IgD-negative memory B cell (primary cell): Measurements from ENCODE around the gene KEL. TPM values are rescaled to one million over a fixed set of nuclear protein-coding genes. Genes with fewer than 3 reads are reported as not detected.

Experiments
- H3K27ac Mint-ChIP-seq, 3 donors: one replicate each; pipeline ENCODE4 v1.8.0; 2020 to 2022; ENCODE audit warnings: mild to moderate bottlenecking in 3 of 3, mixed read lengths in 3 of 3, moderate library complexity in 1 of 3
- H3K27me3 Mint-ChIP-seq: one replicate; pipeline ENCODE4 v1.8.0; 2021; ENCODE audit warnings: mixed read lengths
- H3K36me3 Mint-ChIP-seq: one replicate; pipeline ENCODE4 v1.8.0; 2020; ENCODE audit warnings: mild to moderate bottlenecking, mixed read lengths
- H3K4me1 Mint-ChIP-seq, 3 donors: one replicate each; pipeline ENCODE4 v1.8.0; 2020 to 2022; ENCODE audit warnings: mixed read lengths in 3 of 3, mild to moderate bottlenecking in 1 of 3
- H3K4me3 Mint-ChIP-seq, 4 donors: one replicate each; pipeline ENCODE4 v1.8.0; 2020 to 2022; ENCODE audit warnings: mild to moderate bottlenecking in 4 of 4, mixed read lengths in 4 of 4, moderate library complexity in 3 of 4
- H3K9me3 Mint-ChIP-seq, 3 donors: one replicate each; pipeline ENCODE4 v1.8.0; 2020 to 2021; ENCODE audit warnings: mixed read lengths in 3 of 3, mild to moderate bottlenecking in 1 of 3
- polyA plus RNA-seq: library from polyadenylated mRNA; unstranded; fragments of 300-500 nt; fragmentation: Illumina TruSeq; gene quantifications from one replicate; pipeline ENCODE4 v1.2.3, GENCODE V29; 2021

The KEL gene, protein sequence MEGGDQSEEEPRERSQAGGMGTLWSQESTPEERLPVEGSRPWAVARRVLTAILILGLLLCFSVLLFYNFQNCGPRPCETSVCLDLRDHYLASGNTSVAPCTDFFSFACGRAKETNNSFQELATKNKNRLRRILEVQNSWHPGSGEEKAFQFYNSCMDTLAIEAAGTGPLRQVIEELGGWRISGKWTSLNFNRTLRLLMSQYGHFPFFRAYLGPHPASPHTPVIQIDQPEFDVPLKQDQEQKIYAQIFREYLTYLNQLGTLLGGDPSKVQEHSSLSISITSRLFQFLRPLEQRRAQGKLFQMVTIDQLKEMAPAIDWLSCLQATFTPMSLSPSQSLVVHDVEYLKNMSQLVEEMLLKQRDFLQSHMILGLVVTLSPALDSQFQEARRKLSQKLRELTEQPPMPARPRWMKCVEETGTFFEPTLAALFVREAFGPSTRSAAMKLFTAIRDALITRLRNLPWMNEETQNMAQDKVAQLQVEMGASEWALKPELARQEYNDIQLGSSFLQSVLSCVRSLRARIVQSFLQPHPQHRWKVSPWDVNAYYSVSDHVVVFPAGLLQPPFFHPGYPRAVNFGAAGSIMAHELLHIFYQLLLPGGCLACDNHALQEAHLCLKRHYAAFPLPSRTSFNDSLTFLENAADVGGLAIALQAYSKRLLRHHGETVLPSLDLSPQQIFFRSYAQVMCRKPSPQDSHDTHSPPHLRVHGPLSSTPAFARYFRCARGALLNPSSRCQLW
- not detected for polyA plus RNA-seq

DNA sequence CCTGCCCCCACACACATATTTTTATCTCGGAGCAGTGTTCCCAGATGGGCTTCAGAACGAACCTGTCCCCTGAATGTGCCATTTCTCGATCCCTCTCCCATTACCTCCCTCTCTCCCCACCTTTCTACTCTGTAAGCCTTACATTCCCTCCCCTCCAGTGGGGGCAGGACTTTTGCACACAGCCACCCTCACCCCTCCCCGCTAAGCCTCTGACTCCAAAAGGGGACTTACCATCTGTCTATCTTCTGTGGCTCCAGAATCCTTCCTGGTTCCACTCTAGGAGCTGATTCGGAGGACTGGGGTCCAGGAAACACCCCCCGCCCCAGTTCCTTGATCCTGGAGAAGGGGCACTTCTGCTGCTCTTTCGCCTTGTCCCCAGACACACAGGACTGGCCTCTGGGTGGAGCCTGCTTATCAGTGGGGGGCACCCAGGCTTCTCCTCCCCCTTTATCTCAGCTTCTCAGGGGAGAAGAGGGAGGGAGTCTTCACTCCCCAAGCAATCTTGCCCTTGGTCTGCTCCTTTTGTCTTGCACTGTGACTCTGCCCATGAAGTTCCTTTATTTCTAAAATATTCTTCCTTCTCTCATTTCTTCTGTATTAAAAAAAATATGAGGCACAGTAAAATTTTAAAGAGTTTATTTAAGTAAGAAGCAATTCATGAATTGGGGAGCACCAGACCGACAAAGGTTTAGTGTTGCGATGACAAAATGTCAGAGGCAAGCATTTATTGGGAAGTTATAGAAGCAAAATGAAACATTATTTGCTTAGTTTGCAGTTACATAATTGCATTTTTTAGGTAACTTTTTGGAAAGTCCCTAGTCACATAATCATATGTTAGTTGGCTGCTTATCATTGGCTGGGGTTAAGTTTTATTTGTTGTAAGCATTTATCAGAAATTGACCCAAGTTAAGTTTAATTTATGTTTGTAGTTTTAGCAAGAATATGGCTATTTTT, at the start of gene KEL:
TSS of gene KEL (minus strand) at position 391 of the 954 bp plus-strand sequence. CDS start at position 234, 157 bp downstream.
- Mint-ChIP-seq H3K27ac (peak within 1 kb of the TSS in 1 of 3 donors; percentile 17), H3K27me3 (peaks cover 18% of the 10 kb centered on the region), H3K9me3 (no peaks in the 10 kb centered on the region), H3K4me1 (no peaks in the 10 kb centered on the region), H3K36me3 (no peaks in the 10 kb centered on the region), H3K4me3 (no peak within 1 kb of the TSS)

DNA sequence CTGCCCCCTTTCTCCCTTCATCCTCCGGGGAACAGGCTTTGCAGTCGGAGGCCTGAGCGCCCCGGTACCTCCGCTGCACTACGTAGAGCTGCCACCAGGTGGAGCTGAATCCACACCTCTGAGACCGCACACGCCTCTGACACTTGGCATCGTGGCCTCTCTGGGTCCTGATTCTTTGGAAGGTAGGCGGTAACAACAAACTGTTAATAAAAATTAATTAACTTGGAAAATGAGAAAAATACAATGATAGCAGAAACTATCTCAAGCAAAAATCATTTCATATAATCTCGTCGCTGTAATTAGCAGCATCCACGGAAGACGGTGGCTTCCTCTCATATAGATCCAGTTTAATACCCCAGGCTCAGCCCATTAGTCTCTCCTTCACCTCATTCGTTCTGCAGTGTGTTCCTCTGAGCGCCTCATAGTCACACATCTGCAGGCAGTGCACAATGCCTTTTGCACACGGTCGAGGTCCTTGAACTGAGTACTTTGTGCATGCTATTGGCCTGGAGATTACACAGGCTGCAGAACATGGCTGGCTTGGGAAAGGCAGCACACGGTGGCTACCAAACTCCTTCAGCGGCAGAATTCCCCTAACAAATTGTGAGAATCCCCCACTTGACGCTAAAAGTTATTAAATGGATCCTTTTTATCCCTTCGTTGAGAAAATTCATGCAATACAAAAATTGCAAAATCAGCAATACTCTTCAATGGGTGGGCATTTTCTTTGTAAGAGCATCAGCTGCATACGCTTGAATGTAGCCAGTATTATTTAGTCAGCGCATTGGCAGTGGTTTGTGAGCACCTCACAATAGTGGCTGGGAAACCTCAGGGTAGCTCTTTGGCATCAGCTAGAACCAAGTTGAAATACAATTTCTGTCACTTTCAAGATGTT, 46.1 kb upstream of the KEL start:
- H3K27ac Mint-ChIP-seq = peak overlapping the region in 1 of 3 donors; percentile 41
- peaks cover 18 to 33% (median 29%) of the 10 kb centered on the region in 3 donors for H3K4me1 Mint-ChIP-seq
- H3K36me3 Mint-ChIP-seq = peaks cover 2% of the 10 kb centered on the region
- peaks cover 0 to 2% (median 0%) of the 10 kb centered on the region in 3 donors for H3K9me3 Mint-ChIP-seq
- H3K4me3 Mint-ChIP-seq = peak overlapping the region in 1 of 4 donors; percentile 41
- peaks cover 2% of the 10 kb centered on the region for H3K27me3 Mint-ChIP-seq

DNA sequence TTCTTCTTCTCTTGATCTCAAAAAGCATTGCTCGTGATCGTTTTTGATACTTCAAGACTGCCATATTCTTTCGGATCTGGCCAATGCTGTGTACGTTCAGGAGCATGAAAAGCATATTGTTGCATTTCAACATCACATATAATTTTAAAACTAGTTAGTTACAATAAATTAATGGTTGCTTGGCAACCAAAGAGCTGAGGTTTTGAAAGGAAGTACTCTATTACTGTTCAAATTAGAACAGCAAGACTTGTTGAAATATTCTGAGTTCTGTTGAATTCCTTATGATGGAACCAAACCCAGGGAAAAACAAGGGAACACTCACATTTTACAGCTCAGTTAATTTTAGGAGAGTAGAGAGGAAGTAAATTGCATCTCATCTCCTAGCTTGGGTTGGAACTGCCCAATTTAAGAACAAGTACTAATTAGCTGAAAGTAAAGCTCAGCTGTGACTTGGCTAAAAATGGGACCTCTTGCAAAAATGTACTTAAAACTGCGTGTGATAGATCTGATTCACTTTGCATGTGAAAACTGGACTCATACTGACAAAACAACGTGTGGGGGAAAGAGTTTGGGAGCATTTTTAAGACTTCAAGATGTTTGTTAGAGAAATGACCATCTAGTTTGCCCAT, 43.6 kb upstream of the KEL start:
- peaks cover 2% of the 10 kb centered on the region for H3K27me3 Mint-ChIP-seq
- H3K4me1 Mint-ChIP-seq = peaks cover 14 to 23% (median 21%) of the 10 kb centered on the region in 3 donors
- no peaks in the 10 kb centered on the region for H3K9me3 Mint-ChIP-seq
- H3K36me3 Mint-ChIP-seq = peaks cover 2% of the 10 kb centered on the region
- no peak overlapping the region for H3K27ac Mint-ChIP-seq
- no peak overlapping the region for H3K4me3 Mint-ChIP-seq

DNA sequence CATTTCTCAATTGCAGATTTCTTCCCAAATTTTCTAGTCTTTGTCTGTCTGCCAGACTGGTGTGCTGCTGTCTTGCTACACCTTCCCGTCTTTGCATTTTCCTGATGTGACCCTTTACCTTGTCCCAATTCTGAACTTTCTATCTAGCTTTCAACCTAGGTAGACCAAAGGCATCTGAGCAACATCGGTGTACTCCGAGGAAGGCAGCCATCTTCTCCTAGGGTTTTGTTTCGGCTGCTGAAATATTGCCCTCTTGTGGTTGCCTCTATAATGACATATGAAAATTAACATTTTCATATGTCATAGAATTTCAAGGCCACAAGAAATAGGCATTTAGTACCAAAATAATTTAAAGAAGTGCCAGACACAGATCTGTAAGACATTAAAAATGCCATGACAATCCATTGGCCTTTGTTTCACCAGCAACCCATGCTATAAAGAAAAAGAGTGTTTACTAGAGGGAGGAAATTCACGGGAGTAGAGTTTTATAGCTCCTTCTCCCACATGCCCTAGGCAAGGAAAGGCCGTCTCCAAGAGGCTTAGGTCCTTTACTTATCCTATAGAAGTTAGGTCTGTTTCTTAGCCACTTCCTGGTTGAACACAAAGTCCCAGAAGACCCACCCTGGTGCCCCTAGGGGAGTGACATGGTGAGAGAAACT, 41.4 kb upstream of the KEL start:
- Mint-ChIP-seq H3K27me3 (peaks cover 2% of the 10 kb centered on the region), H3K4me1 (peaks cover 10 to 14% (median 13%) of the 10 kb centered on the region in 3 donors), H3K27ac (no peak overlapping the region), H3K36me3 (peaks cover 2% of the 10 kb centered on the region), H3K9me3 (no peaks in the 10 kb centered on the region), H3K4me3 (peak overlapping the region in 3 of 4 donors; percentile 77 to 89 (median 86))

DNA sequence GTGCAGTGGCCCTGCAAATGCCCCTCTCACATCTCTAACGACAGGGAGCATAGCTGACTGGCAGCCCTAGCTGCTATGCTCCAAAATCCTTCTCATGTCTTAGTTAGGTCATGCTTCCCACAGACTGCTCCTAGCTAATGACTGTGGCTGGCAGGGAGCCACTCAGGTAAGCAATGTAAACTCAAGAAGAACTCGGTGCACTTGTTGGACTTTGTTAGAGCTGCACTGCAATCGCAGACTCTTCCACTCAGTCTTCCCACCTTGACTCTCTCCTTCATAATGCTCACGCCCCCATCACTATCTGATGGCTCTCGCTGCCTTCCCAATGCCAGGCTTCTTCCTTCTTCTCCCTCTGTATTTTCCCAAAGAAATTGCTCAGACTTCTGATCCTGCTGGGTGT, 40.7 kb upstream of the KEL start:
- no peaks in the 10 kb centered on the region for H3K9me3 Mint-ChIP-seq
- peak overlapping the region in 3 of 4 donors; percentile 77 to 89 (median 86) for H3K4me3 Mint-ChIP-seq
- no peak overlapping the region for H3K27ac Mint-ChIP-seq
- peaks cover 1% of the 10 kb centered on the region for H3K36me3 Mint-ChIP-seq
- H3K27me3 Mint-ChIP-seq = peaks cover 2% of the 10 kb centered on the region
- H3K4me1 Mint-ChIP-seq = peaks cover 6 to 8% (median 8%) of the 10 kb centered on the region in 3 donors

DNA sequence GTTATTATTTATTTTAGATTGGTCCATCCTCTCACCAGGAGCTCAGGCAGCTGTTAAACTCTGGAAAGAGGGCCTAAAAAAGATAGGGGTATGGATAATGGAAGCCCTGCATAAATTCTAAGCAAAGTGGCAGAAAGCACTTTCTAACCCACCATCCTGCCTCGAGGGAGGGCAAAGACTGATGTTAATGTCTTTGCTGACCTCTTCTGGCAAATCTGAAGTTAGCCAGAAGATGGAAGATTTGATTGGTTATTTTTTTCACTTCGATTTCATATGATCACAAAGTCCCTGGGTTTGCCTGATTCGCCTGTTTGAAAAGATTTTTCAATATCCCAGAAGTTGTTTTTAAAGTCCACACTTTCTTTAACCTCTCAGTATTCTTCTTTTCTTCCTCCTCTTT, 39.9 kb upstream of the KEL start:
- Mint-ChIP-seq H3K27ac (no peak overlapping the region), H3K27me3 (no peaks in the 10 kb centered on the region), H3K4me1 (peaks cover 4 to 6% (median 6%) of the 10 kb centered on the region in 3 donors), H3K9me3 (no peaks in the 10 kb centered on the region), H3K36me3 (no peaks in the 10 kb centered on the region), H3K4me3 (no peak overlapping the region)

DNA sequence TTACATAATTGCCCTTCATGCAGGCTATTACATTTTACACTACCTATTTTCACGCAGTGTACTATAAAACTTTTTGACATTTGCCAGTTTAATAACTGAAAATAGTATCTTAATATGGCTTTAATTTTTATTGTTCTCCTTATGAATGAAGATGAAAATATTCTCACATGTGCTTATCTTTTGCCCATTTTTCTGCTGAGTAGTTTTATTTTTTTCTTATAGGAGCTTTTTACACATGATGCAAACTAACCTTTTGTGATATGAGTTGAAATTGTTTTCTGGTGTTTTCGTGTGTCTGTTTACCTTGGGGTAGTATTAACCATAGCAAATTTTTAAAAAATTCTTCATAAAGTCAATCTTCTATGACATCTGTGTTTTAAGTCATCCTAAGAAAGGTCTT, 38.5 kb upstream of the KEL start:
- H3K36me3 Mint-ChIP-seq = no peaks in the 10 kb centered on the region
- H3K27ac Mint-ChIP-seq = no peak overlapping the region
- no peaks in the 10 kb centered on the region for H3K27me3 Mint-ChIP-seq
- no peaks in the 10 kb centered on the region for H3K9me3 Mint-ChIP-seq
- H3K4me1 Mint-ChIP-seq = peaks cover 6 to 9% (median 6%) of the 10 kb centered on the region in 3 donors
- H3K4me3 Mint-ChIP-seq = no peak overlapping the region

DNA sequence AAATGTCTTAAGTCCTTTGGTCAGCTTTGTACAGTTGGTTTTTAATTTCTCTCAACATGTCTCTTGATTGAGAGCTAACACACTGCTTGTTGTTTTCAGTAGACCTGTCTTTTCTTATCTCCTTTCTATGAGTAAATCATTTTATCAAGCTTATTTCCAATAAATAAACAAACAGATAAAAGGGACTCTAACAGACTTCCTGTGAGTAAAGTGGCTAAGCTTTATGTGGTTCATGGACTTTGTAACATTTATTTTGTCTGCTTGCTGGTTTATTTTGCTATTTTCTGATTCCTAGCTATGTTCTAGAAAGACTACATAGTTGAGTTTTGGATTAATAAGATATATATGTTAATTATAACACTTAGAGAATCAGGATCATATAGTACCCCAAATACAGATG, 37.6 kb upstream of the KEL start:
- no peaks in the 10 kb centered on the region for H3K36me3 Mint-ChIP-seq

DNA sequence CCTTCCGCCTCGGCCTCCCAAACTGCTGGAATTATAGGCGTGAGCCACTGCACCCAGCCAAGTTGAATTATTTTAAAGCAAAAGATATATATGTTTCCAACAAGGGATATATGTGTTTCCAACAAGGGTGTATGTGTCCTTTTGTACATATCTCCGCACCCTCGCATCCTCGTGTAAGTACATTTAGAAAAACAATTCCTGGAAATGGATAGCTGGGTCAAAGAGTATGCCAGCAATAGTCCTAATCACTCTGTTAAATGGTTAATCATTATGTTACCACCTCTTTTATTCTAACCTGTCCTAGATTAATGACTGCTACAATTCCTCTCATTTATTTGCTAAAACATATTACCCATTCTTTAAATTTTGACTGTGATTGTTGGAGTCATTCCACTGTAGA, 36.8 kb upstream of the KEL start:
- H3K36me3 Mint-ChIP-seq = no peaks in the 10 kb centered on the region
- H3K4me3 Mint-ChIP-seq = no peak overlapping the region
- no peaks in the 10 kb centered on the region for H3K27me3 Mint-ChIP-seq
- H3K27ac Mint-ChIP-seq = no peak overlapping the region
- no peaks in the 10 kb centered on the region for H3K9me3 Mint-ChIP-seq
- H3K4me1 Mint-ChIP-seq = peaks cover 6 to 12% (median 9%) of the 10 kb centered on the region in 3 donors

More for the DNA sequence above, 37.6 kb upstream of the KEL start:
- H3K9me3 Mint-ChIP-seq = no peaks in the 10 kb centered on the region
- no peaks in the 10 kb centered on the region for H3K27me3 Mint-ChIP-seq
- H3K4me1 Mint-ChIP-seq = peaks cover 6 to 12% (median 9%) of the 10 kb centered on the region in 3 donors
- H3K4me3 Mint-ChIP-seq = no peak overlapping the region
- H3K27ac Mint-ChIP-seq = no peak overlapping the region

DNA sequence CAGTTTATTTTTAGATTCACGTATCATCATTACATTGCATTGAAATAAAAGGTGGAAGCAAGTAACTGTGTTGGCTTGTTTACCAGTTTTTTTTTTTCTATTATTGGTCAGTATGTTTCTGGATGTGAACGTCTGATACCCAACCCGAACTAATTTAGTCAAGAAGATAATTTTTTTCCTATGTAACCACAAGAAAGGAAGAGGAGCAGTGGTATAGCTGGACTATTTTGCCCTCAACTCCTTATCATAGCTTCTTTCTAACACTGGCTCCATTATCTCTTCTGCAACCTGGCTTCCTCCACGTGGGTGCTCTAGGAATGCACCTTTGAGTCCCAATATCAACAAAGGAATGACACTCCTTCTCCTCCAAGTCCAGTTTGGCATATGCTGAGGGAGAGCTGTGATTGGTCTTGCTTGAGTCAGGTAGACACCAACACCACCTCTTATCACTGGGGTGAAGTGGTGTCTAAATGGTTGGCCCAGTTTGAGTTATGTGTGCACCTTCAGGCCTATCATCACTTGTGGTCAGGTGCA, 35.4 kb upstream of the KEL start:
- no peak overlapping the region for H3K4me3 Mint-ChIP-seq
- H3K9me3 Mint-ChIP-seq = no peaks in the 10 kb centered on the region
- H3K36me3 Mint-ChIP-seq = no peaks in the 10 kb centered on the region

DNA sequence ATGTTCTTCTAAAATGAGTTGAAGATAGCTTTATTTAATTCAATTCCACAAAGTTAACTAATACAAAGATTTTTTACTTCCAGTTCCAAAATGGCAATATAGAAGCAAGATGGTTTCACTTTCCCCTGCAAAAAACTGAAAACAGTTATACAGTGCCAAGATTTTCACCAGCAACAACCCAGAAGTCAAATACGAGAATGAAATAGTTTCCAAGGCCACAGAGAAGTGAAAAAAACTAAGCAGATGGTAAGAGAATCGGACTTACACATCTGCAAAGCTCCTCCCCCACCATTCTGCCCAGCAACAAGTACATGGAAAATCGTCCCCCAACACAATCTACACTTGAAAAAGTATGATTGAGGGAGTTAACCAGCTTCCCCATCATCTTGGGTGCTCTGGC, 30.3 kb upstream of the KEL start:
- no peak overlapping the region for H3K4me3 Mint-ChIP-seq
- H3K27me3 Mint-ChIP-seq = peaks cover 3% of the 10 kb centered on the region
- H3K9me3 Mint-ChIP-seq = peaks cover 0 to 2% (median 0%) of the 10 kb centered on the region in 3 donors
- peaks cover 2% of the 10 kb centered on the region for H3K36me3 Mint-ChIP-seq
- no peak overlapping the region for H3K27ac Mint-ChIP-seq
- H3K4me1 Mint-ChIP-seq = peaks cover 0 to 7% (median 6%) of the 10 kb centered on the region in 3 donors

More for the DNA sequence above, 35.4 kb upstream of the KEL start:
- no peak overlapping the region for H3K27ac Mint-ChIP-seq
- no peaks in the 10 kb centered on the region for H3K27me3 Mint-ChIP-seq
- peaks cover 0 to 7% (median 6%) of the 10 kb centered on the region in 3 donors for H3K4me1 Mint-ChIP-seq

DNA sequence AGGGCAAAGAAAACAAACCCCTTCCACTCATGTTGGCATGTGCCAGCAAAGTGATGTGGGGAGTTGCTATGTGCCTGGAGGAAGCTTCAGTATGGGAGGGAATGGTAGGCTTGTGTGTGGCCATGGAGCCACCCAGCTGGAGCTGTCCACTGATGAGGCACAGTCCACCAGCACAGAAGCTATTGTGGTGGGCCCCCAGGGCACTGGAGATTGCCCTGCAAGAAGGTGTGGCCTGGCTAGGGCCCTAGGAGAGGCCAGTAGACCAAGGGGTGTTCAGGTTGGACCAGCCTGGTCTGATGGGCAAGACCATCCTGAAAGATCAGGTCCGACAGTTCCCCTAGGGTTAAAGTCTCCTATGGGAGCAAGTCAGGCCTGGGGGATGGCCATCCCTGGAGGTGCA, 22.1 kb upstream of the KEL start:
- H3K27ac Mint-ChIP-seq = no peak overlapping the region
- peaks cover 8% of the 10 kb centered on the region for H3K27me3 Mint-ChIP-seq
- H3K4me1 Mint-ChIP-seq = no peaks in the 10 kb centered on the region
- H3K36me3 Mint-ChIP-seq = peaks cover 7% of the 10 kb centered on the region
- peaks cover 1 to 10% (median 9%) of the 10 kb centered on the region in 3 donors for H3K9me3 Mint-ChIP-seq
- H3K4me3 Mint-ChIP-seq = no peak overlapping the region

DNA sequence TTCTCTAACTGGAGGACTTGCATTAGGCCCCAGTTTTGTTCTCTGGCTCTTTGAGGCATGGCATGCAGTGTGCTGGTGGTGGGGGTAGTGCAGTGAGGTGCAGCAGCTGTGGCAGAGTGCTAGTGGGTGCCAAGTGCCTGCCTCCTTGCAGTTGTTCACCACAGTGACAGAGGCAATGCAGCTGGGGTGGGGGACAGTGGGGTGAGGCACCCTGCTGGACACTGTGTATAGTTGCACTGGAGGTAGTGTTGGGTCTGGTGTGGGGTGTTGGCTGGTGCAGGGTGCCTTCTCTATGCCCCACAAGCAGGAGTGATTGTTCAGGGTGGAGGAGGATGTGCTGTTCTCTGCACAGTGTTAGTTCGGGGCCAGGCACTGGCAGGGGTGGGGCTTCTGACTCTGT, 21.7 kb upstream of the KEL start:
- Mint-ChIP-seq H3K27ac (no peak overlapping the region), H3K27me3 (peaks cover 8% of the 10 kb centered on the region), H3K4me1 (no peaks in the 10 kb centered on the region), H3K36me3 (peaks cover 7% of the 10 kb centered on the region), H3K9me3 (peaks cover 1 to 11% (median 10%) of the 10 kb centered on the region in 3 donors), H3K4me3 (no peak overlapping the region)
